ENCODE measurements around the gene BRD2.

BRD2 gene

GRCh38 chr6:32953775-32954174, 14.6 kb upstream of the BRD2 start:
- no peak for ATAC-seq (ENCODE audit: insufficient read depth, low read depth)

GRCh38 chr6:32954267-32954666, 14.1 kb upstream of the BRD2 start:
- H3K36me3 ChIP-seq (ENCODE audit: insufficient read depth, low read length), result no peaks in the 10 kb centered on the region
- TF ChIP-seq, protein P1, sequence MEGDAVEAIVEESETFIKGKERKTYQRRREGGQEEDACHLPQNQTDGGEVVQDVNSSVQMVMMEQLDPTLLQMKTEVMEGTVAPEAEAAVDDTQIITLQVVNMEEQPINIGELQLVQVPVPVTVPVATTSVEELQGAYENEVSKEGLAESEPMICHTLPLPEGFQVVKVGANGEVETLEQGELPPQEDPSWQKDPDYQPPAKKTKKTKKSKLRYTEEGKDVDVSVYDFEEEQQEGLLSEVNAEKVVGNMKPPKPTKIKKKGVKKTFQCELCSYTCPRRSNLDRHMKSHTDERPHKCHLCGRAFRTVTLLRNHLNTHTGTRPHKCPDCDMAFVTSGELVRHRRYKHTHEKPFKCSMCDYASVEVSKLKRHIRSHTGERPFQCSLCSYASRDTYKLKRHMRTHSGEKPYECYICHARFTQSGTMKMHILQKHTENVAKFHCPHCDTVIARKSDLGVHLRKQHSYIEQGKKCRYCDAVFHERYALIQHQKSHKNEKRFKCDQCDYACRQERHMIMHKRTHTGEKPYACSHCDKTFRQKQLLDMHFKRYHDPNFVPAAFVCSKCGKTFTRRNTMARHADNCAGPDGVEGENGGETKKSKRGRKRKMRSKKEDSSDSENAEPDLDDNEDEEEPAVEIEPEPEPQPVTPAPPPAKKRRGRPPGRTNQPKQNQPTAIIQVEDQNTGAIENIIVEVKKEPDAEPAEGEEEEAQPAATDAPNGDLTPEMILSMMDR (IDR thresholded peaks at IDR 0.05; ENCODE audit: borderline replicate concordance, extremely low read depth, low read length, poor library complexity, severe bottlenecking), result no peak
- TF ChIP-seq EZH2 (IDR thresholded peaks at IDR 0.05; ENCODE audit: borderline replicate concordance, low read depth, low read length, severe bottlenecking), result no peak
- H4K20me1 ChIP-seq (ENCODE audit: insufficient read depth, low read length), result no peaks in the 10 kb centered on the region
- ATAC-seq (ENCODE audit: insufficient read depth, low read depth) (no peak), DNase-seq (no peak)
- H3K4me2 ChIP-seq (ENCODE audit: insufficient read depth, low read length), result no peak overlapping the region
- H3K9me3 ChIP-seq (ENCODE audit: insufficient read depth, low read length, severe bottlenecking), result no peaks in the 10 kb centered on the region
- H3K9ac ChIP-seq (ENCODE audit: low read depth, low read length), result no peak overlapping the region
- H3K27me3 ChIP-seq (ENCODE audit: insufficient read depth, low read length, poor library complexity), result no peaks in the 10 kb centered on the region
- H3K4me3 ChIP-seq (ENCODE audit: low read depth in 1 of 2, low read length in 2 of 2), result no peak overlapping the region
- no peak overlapping the region for H3K27ac ChIP-seq (ENCODE audit: low read length)
- no peaks in the 10 kb centered on the region for H3K79me2 ChIP-seq (ENCODE audit: insufficient read depth, low read length)
- H3K4me1 ChIP-seq (ENCODE audit: insufficient read depth, low read length), result peaks cover 7% of the 10 kb centered on the region
- H2AFZ ChIP-seq (ENCODE audit: low read depth, low read length), result no peak overlapping the region

More at GRCh38 chr6:32953775-32954174, 14.6 kb upstream of the BRD2 start:
- no peak overlapping the region for H3K4me3 ChIP-seq (ENCODE audit: low read depth in 1 of 2, low read length in 2 of 2)
- H2AFZ ChIP-seq (ENCODE audit: low read depth, low read length), result no peak overlapping the region
- H3K4me1 ChIP-seq (ENCODE audit: insufficient read depth, low read length), result peaks cover 7% of the 10 kb centered on the region
- no peak for TF ChIP-seq EZH2 (IDR thresholded peaks at IDR 0.05; ENCODE audit: borderline replicate concordance, low read depth, low read length, severe bottlenecking)
- TF ChIP-seq, protein P1 (IDR thresholded peaks at IDR 0.05; ENCODE audit: borderline replicate concordance, extremely low read depth, low read length, poor library complexity, severe bottlenecking), result no peak
- H3K79me2 ChIP-seq (ENCODE audit: insufficient read depth, low read length), result no peaks in the 10 kb centered on the region
- no peaks in the 10 kb centered on the region for H3K36me3 ChIP-seq (ENCODE audit: insufficient read depth, low read length)
- no peaks in the 10 kb centered on the region for H3K27me3 ChIP-seq (ENCODE audit: insufficient read depth, low read length, poor library complexity)
- H3K4me2 ChIP-seq (ENCODE audit: insufficient read depth, low read length), result no peak overlapping the region
- no peak overlapping the region for H3K27ac ChIP-seq (ENCODE audit: low read length)
- H3K9me3 ChIP-seq (ENCODE audit: insufficient read depth, low read length, severe bottlenecking), result no peaks in the 10 kb centered on the region
- no peak overlapping the region for H3K9ac ChIP-seq (ENCODE audit: low read depth, low read length)
- DNase-seq, result no peak
- no peaks in the 10 kb centered on the region for H4K20me1 ChIP-seq (ENCODE audit: insufficient read depth, low read length)

- no peak for TF ChIP-seq EZH2 (IDR thresholded peaks at IDR 0.05; ENCODE audit: borderline replicate concordance, low read depth, low read length, severe bottlenecking)
- TF ChIP-seq, protein P1 (IDR thresholded peaks at IDR 0.05; ENCODE audit: borderline replicate concordance, extremely low read depth, low read length, poor library complexity, severe bottlenecking), result peak; percentile 73
Observed at GRCh38 chr6:32954986-32955802, 13.2 kb upstream of the BRD2 start.

More at GRCh38 chr6:32954986-32955802, 13.2 kb upstream of the BRD2 start:
- Histone ChIP-seq H3K4me3 (ENCODE audit: low read depth in 1 of 2, low read length in 2 of 2) (no peak overlapping the region), H3K79me2 (ENCODE audit: insufficient read depth, low read length) (no peaks in the 10 kb centered on the region), H3K27ac (ENCODE audit: low read length) (no peak overlapping the region), H2AFZ (ENCODE audit: low read depth, low read length) (no peak overlapping the region), H3K9me3 (ENCODE audit: insufficient read depth, low read length, severe bottlenecking) (no peaks in the 10 kb centered on the region), H3K4me2 (ENCODE audit: insufficient read depth, low read length) (no peak overlapping the region), H3K4me1 (ENCODE audit: insufficient read depth, low read length) (peaks cover 7% of the 10 kb centered on the region), H3K36me3 (ENCODE audit: insufficient read depth, low read length) (no peaks in the 10 kb centered on the region), H3K27me3 (ENCODE audit: insufficient read depth, low read length, poor library complexity) (no peaks in the 10 kb centered on the region), H3K9ac (ENCODE audit: low read depth, low read length) (no peak overlapping the region), H4K20me1 (ENCODE audit: insufficient read depth, low read length) (no peaks in the 10 kb centered on the region)
- ATAC-seq (ENCODE audit: insufficient read depth, low read depth) (peak; percentile 69), DNase-seq (peak; percentile 62)
